Pancreas (tissue), 10 donors: ENCODE measurements around the gene PIGZ. TPM values are rescaled to one million over a fixed set of nuclear protein-coding genes. Genes with fewer than 3 reads are reported as not detected.

Experiments
- ATAC-seq, 4 donors: fragments of 200-7000 bp; cut with Tn5 transposase; one replicate each; pipeline versions ENCODE4 v1.8.0 to v1.9.1; 2020; ENCODE audit warnings: mild to moderate bottlenecking in 4 of 4, moderate library complexity in 4 of 4
- DNase-seq, 6 donors: peaks; one replicate each; pipeline ENCODE4 v3.0.0-alpha.2; 2020
- FAIRE-seq: peaks from 2 replicates; lab custom pipeline; 2012; peaks lifted over from hg19 to GRCh38; lab: Jason Lieb, UNC
- H3K27ac ChIP-seq, 4 donors: fragments of 200-600 bp; sonication (generic); 1 replicate in 3 of 4; 2 replicates in 1 of 4; pipeline versions ENCODE4 v1.5.0 to v1.8.0; 2020
- H3K27me3 ChIP-seq, 4 donors: fragments of 200-600 bp; one replicate each; pipeline ENCODE4 v1.8.0; 2021
- H3K36me3 ChIP-seq, 3 donors: fragments of 200-600 bp; sonication (generic) in 1 of 3; one replicate each; pipeline versions ENCODE4 v1.5.0 to v1.8.0; 2020 to 2021
- H3K4me1 ChIP-seq, 3 donors: fragments of 200-600 bp; one replicate each; pipeline ENCODE4 v1.8.0; 2021
- H3K4me3 ChIP-seq, 4 donors: fragments of 200-600 bp; sonication (generic) in 2 of 4; one replicate each; pipeline versions ENCODE4 v1.5.0 to v1.8.0; 2020 to 2021
- H3K9me3 ChIP-seq, 4 donors: fragments of 200-600 bp; one replicate each; pipeline ENCODE4 v1.8.0; 2021
- CTCF ChIP-seq, 4 donors: fragments of 200-600 bp; sonication (generic) in 3 of 4; IDR thresholded peaks; one replicate each; pipeline versions ENCODE4 v1.5.0 to v1.8.0; 2021; ENCODE audit warnings: antibody characterized with exemption in 4 of 4
- WGBS, 2 donors: extraction: QIAGEN DNeasy Blood & Tissue Kit; methylation state at CpG; one replicate each; pipeline ENCODE4 v1.1.7; 2013; 5-methylcytosine and 5-hydroxymethylcytosine counted together
- intact Hi-C, 3 donors: fragments of 100-400 bp; cut with DNase I; formaldehyde crosslinking; loops; one replicate each; pipeline versions ENCODE4 v1.11.1 to v1.14.2; 2022
- polyA plus RNA-seq, 2 donors: library from polyadenylated mRNA; stranded (reverse); fragments of 200-250 nt; gene quantifications; one replicate each; pipeline ENCODE4 v1.2.3, GENCODE V29; 2013
- total RNA-seq, 6 donors: library from RNA; stranded (reverse); fragmentation: NEBNext Ultra II Directional in 4 of 6; extraction: Animal tissue kit (Norgen Biotek cat#: 25700) in 4 of 6; gene quantifications; one replicate each; pipeline versions ENCODE4 v1.2.1 to v1.2.4, GENCODE V29; 2021 to 2023
- donor health status: healthy with polysubstance abuse.
- donor health status: DM: no; HTN: no; CAD: no; lungs with moderate emphysema.
- donor health status: DM: no; HTN: no; CAD: no.
- donor health status: control.
- donor health status: control.
- donor health status: Bipolar disorder and iron deficiency.
- donor health status: DM: yes; HTN: yes; CAD: no.
- donor health status: DM: no; HTN: no; CAD: no.
- donor health status: DM: no; HTN: no; CAD: no.
- donor health status: DM: yes; HTN: yes; CAD: no.

Gene PIGZ
- total and polyA plus RNA-seq, 8 donors = 1.3 to 3.8 (median 2.1) TPM

GRCh38 chr3:196997311-196997710, 28.7 kb upstream of the PIGZ start:
- 92 to 93% methylated on average over 14 to 15 of the region's 15 CpGs for WGBS, 2 donors
- Histone ChIP-seq H3K27me3 (no peaks in the 10 kb centered on the region), H3K9me3 (no peaks in the 10 kb centered on the region), H3K27ac (no peak overlapping the region), H3K36me3 (no peaks in the 10 kb centered on the region), H3K4me3 (no peak overlapping the region), H3K4me1 (no peaks in the 10 kb centered on the region)
- no peak for TF ChIP-seq CTCF (IDR thresholded peaks at IDR 0.05)
- no peak for ATAC-seq
- no peak for FAIRE-seq
- DNase-seq = peak in 2 of 6 donors; percentile 42 to 44
- intact Hi-C loops = loop anchor here in 1 of 3 donors (10.0 kb wide), 1 partner anchor 187 kb away; no protein-coding TSS in a partner anchor

- no peaks in the 10 kb centered on the region for H3K27me3 ChIP-seq
- no peak overlapping the region for H3K27ac ChIP-seq
- WGBS, 2 donors = 72 to 84% methylated on average over 17 of the region's 17 CpGs
- no peaks in the 10 kb centered on the region for H3K9me3 ChIP-seq
- H3K4me3 ChIP-seq = no peak overlapping the region
- H3K36me3 ChIP-seq = no peaks in the 10 kb centered on the region
- FAIRE-seq (no peak), DNase-seq (peak in 2 of 6 donors; percentile 19 to 41), ATAC-seq (no peak)
- no peaks in the 10 kb centered on the region for H3K4me1 ChIP-seq
- intact Hi-C loops = loop anchor here in 1 of 3 donors (10.0 kb wide), 1 partner anchor 188 kb away; no protein-coding TSS in a partner anchor
- TF ChIP-seq CTCF (IDR thresholded peaks at IDR 0.05) = no peak
Observed at GRCh38 chr3:196996454-196997265, 28.0 kb upstream of the PIGZ start.

- Histone ChIP-seq H3K9me3 (no peaks in the 10 kb centered on the region), H3K4me1 (no peaks in the 10 kb centered on the region), H3K36me3 (no peaks in the 10 kb centered on the region), H3K4me3 (no peak overlapping the region), H3K27ac (no peak overlapping the region), H3K27me3 (no peaks in the 10 kb centered on the region)
- intact Hi-C loops = loop anchor here in 1 of 3 donors (10.0 kb wide), 1 partner anchor 189 kb away; no protein-coding TSS in a partner anchor
- FAIRE-seq (no peak), DNase-seq (peak in 2 of 6 donors; percentile 18 to 30), ATAC-seq (no peak)
- 83 to 89% methylated on average over 14 of the region's 14 CpGs for WGBS, 2 donors
- no peak for TF ChIP-seq CTCF (IDR thresholded peaks at IDR 0.05)
Observed at GRCh38 chr3:196995646-196996355, 27.2 kb upstream of the PIGZ start.

- Histone ChIP-seq H3K36me3 (no peaks in the 10 kb centered on the region), H3K27ac (no peak overlapping the region), H3K4me1 (no peaks in the 10 kb centered on the region), H3K9me3 (no peaks in the 10 kb centered on the region), H3K27me3 (no peaks in the 10 kb centered on the region), H3K4me3 (no peak overlapping the region)
- no peak for ATAC-seq
- FAIRE-seq = no peak
- intact Hi-C loops = loop anchor here in 1 of 3 donors (10.0 kb wide), 1 partner anchor 190 kb away; no protein-coding TSS in a partner anchor
- peak in 1 of 6 donors; percentile 16 for DNase-seq
- WGBS, 2 donors = 93 to 95% methylated on average over 19 of the region's 19 CpGs
- TF ChIP-seq CTCF (IDR thresholded peaks at IDR 0.05) = no peak
Observed at GRCh38 chr3:196995027-196995426, 26.4 kb upstream of the PIGZ start.
